T-cell (primary cell): ENCODE data around the gene IGFL4. TPM values are rescaled to one million over a fixed set of nuclear protein-coding genes. Genes with fewer than 3 reads are reported as not detected.

ENCODE experiments used
- ATAC-seq, 4 experiments: fragments of 200-7000 bp in 3 of 4; fragments of 150-1000 bp in 1 of 4; cut with Tn5 transposase; replicated peaks in 1 of 4; 1 replicate in 3 of 4; 2 replicates in 1 of 4; pipeline ENCODE4 v1.10.0; 2021; ENCODE audit warnings: moderate library complexity in 3 of 4, mild to moderate bottlenecking in 2 of 4, moderate number of reproducible peaks in 1 of 4
- CTCF ChIA-PET, 2 donors: fragments of 300-600 bp; sonication (Branson Sonifier 250); formaldehyde crosslinking; loops; one replicate each; lab custom pipeline; 2022; ENCODE audit warnings: antibody characterized with exemption in 2 of 2; lab: Charles Lee
- POLR2A ChIA-PET, 2 donors: fragments of 300-600 bp; sonication (Branson Sonifier 250); formaldehyde crosslinking; loops; one replicate each; lab custom pipeline; 2022; ENCODE audit warnings: antibody characterized with exemption in 2 of 2; lab: Charles Lee
- DNase-seq, 35 experiments: peaks; one replicate each; pipeline versions ENCODE4 v3.0.0 to v3.0.0-alpha.2; 2013 to 2023
- H3K27ac ChIP-seq: one replicate; pipeline ENCODE4 v1.5.1; 2013; ENCODE audit warnings: low read length
- H3K27me3 ChIP-seq, 2 experiments: replicated peaks in 1 of 2; 1 replicate in 1 of 2; 2 replicates in 1 of 2; pipeline versions ENCODE4 v1.6.1 to v1.7.0; 2013; ENCODE audit warnings: low read length in 1 of 2, mixed read lengths in 1 of 2; ENCODE audit not compliant: control insufficient read depth in 2 of 2, insufficient read depth in 2 of 2; ENCODE audit errors: extremely low read depth in 1 of 2
- H3K36me3 ChIP-seq, 2 donors: 1 replicate in 1 of 2; 2 replicates in 1 of 2; pipeline versions ENCODE4 v1.6.1 to v1.7.0; 2013; ENCODE audit warnings: low read length in 1 of 2; ENCODE audit not compliant: control insufficient read depth in 2 of 2, insufficient read depth in 1 of 2; ENCODE audit errors: extremely low read depth in 1 of 2
- H3K4me1 ChIP-seq, 2 experiments: 1 replicate in 1 of 2; 2 replicates in 1 of 2; pipeline versions ENCODE4 v1.6.1 to v1.7.0; 2013; ENCODE audit warnings: low read length in 2 of 2, mixed read lengths in 1 of 2; ENCODE audit not compliant: insufficient read depth in 2 of 2, control insufficient read depth in 1 of 2; ENCODE audit errors: extremely low read depth in 1 of 2
- H3K4me3 ChIP-seq, 2 donors: 1 replicate in 1 of 2; 2 replicates in 1 of 2; pipeline versions ENCODE4 v1.5.1 to v1.7.0; 2013; ENCODE audit warnings: mild to moderate bottlenecking in 2 of 2, low read length in 1 of 2, moderate library complexity in 1 of 2; ENCODE audit not compliant: control insufficient read depth in 1 of 2; ENCODE audit errors: extremely low read depth in 1 of 2
- H3K9me3 ChIP-seq: 2 replicates; pipeline ENCODE4 v1.7.0; 2013
- H3K27ac Mint-ChIP-seq, 2 donors: one replicate each; pipeline ENCODE4 v1.8.0; 2020 to 2021; ENCODE audit warnings: mild to moderate bottlenecking in 2 of 2, mixed read lengths in 2 of 2
- H3K27me3 Mint-ChIP-seq, 2 donors: one replicate each; pipeline ENCODE4 v1.8.0; 2021 to 2022; ENCODE audit warnings: mixed read lengths in 2 of 2
- H3K36me3 Mint-ChIP-seq: one replicate; pipeline ENCODE4 v1.8.0; 2021; ENCODE audit warnings: mixed read lengths
- H3K4me1 Mint-ChIP-seq, 3 donors: one replicate each; pipeline ENCODE4 v1.8.0; 2020 to 2022; ENCODE audit warnings: mixed read lengths in 3 of 3, mild to moderate bottlenecking in 1 of 3
- H3K4me3 Mint-ChIP-seq, 3 donors: one replicate each; pipeline ENCODE4 v1.8.0; 2020 to 2022; ENCODE audit warnings: mild to moderate bottlenecking in 3 of 3, mixed read lengths in 3 of 3, moderate library complexity in 3 of 3
- H3K9me3 Mint-ChIP-seq, 3 donors: one replicate each; pipeline ENCODE4 v1.8.0; 2020 to 2022; ENCODE audit warnings: mixed read lengths in 3 of 3
- WGBS: methylation state at CpG from one replicate; pipeline ENCODE4 v1.1.5; 2013; ENCODE audit warnings: missing lambda C conversion rate; ENCODE audit not compliant: insufficient coverage; 5-methylcytosine and 5-hydroxymethylcytosine counted together
- total RNA-seq, 35 experiments: library from RNA in 6 of 35; stranded (reverse) in 6 of 35; fragments of 120-200 nt in 1 of 35; gene quantifications; one replicate each; pipeline versions ENCODE4 v1.2.1 to v1.2.4 and lab custom pipeline; 2013 to 2026

Gene IGFL4
- total RNA-seq, 5 donors from 2014 or later (not counting 1 experiment from before 2014, with no cell fraction given), result not detected

DNA sequence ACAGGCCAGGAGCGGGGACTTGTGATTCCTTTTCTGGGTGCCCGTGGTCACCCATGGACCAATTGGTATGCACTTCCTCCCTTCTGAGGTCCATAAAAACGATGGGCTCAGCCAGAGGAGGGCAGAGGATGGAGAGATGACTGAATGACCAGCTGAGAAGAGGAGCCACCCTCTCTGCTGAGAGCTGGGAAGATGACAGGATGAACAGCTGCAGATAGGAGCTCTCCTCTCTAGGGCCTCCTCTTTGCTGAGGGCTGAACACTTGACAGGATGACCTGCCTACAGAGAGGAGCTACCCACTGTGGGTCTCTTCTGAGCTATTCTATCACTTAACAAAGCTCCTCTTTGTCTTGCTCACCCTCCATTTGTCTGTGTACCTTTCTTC lies 4.1 kb downstream of the IGFL4 start:
- Mint-ChIP-seq H3K27me3 (peaks cover 23 to 41% of the 10 kb centered on the region in 2 donors), H3K4me1 (no peaks in the 10 kb centered on the region), H3K36me3 (peaks cover 3% of the 10 kb centered on the region), H3K27ac (no peak overlapping the region), H3K9me3 (no peaks in the 10 kb centered on the region), H3K4me3 (no peak overlapping the region)
- no peaks in the 10 kb centered on the region for H3K36me3 ChIP-seq
- H3K4me3 ChIP-seq, result no peak overlapping the region
- ATAC-seq, result no peak
- H3K4me1 ChIP-seq, result no peaks in the 10 kb centered on the region
- ChIA-PET CTCF (no interaction called here), POLR2A (no interaction called here)
- H3K27me3 ChIP-seq, result peaks cover 3 to 42% of the 10 kb centered on the region in 2 experiments
- H3K27ac ChIP-seq, result no peak overlapping the region
- no peaks in the 10 kb centered on the region for H3K9me3 ChIP-seq
- no peak for DNase-seq
- WGBS, result 59% methylated on average over 3 of the region's 3 CpGs

DNA sequence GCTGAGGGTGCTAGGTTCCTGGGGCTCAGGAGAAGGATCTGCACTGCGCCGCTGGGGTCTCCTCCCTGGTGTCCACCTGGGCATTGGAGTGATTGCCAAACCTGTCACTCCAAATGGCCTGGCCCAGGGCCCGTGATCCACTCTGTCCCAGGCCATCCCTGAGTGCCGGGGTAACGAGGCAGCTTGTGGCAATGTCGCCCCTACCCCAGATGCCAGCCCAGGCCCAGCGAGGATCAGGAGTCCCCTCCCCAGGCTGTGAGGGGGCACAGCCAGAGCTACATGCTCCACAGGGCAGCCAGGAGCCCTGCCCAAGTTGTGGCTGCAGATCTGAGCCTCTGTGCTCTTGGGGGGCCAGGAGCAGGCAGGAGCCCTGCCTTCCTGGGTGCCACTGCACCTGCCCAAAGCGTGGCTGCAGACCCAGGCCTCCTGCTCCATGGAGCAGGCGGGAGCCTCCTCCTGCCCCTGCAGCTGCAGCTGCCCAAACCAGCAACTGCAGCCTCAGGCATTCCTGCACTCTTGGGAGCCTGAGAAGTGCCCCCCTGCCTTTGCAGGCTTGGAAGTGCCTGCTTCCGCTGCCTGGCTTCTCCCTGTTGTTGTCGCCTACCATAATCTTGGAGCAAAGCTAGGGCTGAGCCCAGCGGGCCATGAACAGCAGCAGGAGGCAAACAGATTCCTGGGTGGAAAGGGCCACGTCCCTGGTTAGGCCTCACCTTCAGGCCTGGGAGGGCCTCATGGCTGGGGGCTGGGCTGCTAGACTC lies 4.6 kb downstream of the IGFL4 start:
- Mint-ChIP-seq H3K4me1 (no peaks in the 10 kb centered on the region), H3K27me3 (peaks cover 21 to 37% of the 10 kb centered on the region in 2 donors), H3K27ac (no peak overlapping the region), H3K9me3 (no peaks in the 10 kb centered on the region), H3K4me3 (no peak overlapping the region), H3K36me3 (peaks cover 3% of the 10 kb centered on the region)
- CTCF ChIA-PET, result no interaction called here
- ATAC-seq (no peak), DNase-seq (no peak)
- POLR2A ChIA-PET, result no interaction called here
- 79% methylated on average over 13 of the region's 13 CpGs for WGBS
- no peak overlapping the region for H3K4me3 ChIP-seq
- H3K4me1 ChIP-seq, result no peaks in the 10 kb centered on the region
- no peaks in the 10 kb centered on the region for H3K9me3 ChIP-seq
- no peak overlapping the region for H3K27ac ChIP-seq
- no peaks in the 10 kb centered on the region for H3K36me3 ChIP-seq
- peaks cover 0 to 40% of the 10 kb centered on the region in 2 experiments for H3K27me3 ChIP-seq

DNA sequence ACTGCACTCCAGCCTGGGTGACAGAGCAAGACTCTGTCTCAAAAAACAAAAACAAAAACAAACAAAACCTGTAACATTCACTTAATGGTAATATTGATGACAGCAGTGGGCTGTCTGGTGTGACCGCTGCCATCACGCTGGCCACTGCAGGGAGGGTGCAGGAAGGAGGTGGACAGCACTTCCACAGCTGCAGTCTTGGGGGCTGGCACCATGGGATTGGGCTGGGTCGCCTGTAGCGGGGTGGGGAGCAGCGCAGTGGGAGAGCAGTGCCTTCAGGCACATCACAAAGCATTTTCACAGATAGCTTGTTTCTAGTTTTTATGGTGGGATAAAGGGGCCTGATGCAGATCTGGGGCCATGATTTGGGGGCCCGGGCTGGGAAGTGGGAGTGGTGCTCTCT lies 5.3 kb downstream of the IGFL4 start:
- H3K27ac ChIP-seq, result no peak overlapping the region
- Mint-ChIP-seq H3K4me1 (no peaks in the 10 kb centered on the region), H3K36me3 (peaks cover 3% of the 10 kb centered on the region), H3K4me3 (no peak overlapping the region), H3K27ac (no peak overlapping the region), H3K27me3 (peaks cover 17 to 31% of the 10 kb centered on the region in 2 donors), H3K9me3 (no peaks in the 10 kb centered on the region)
- POLR2A ChIA-PET, result no interaction called here
- H3K9me3 ChIP-seq, result no peaks in the 10 kb centered on the region
- H3K36me3 ChIP-seq, result no peaks in the 10 kb centered on the region
- CTCF ChIA-PET, result no interaction called here
- WGBS, result 84% methylated on average over 3 of the region's 6 CpGs
- H3K27me3 ChIP-seq, result peaks cover 0 to 34% of the 10 kb centered on the region in 2 experiments
- no peaks in the 10 kb centered on the region for H3K4me1 ChIP-seq
- H3K4me3 ChIP-seq, result no peak overlapping the region
- no peak for ATAC-seq
- DNase-seq, result no peak

DNA sequence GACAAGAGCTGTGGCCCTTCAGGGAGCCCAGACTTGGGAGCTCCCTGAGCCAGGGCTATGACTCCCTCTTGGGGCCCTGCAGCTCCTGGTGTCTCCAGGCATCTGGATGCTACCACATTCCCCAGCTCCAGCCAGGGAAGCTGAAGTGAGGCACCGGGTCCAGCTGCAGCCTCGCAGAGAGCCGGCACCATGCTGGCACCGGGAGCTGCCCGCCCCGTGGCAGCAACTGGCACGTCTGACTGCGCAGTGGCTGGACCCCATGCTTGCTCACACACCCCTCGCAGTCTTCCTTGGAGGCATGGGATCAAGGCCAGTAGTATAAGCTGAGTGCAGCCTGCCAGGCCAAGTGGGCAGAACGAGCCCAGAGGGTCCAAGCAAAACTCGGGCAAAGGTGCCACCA lies 7.4 kb downstream of the IGFL4 start:
- Histone ChIP-seq H3K9me3 (no peaks in the 10 kb centered on the region), H3K27me3 (peaks cover 0 to 37% of the 10 kb centered on the region in 2 experiments), H3K4me3 (no peak overlapping the region), H3K36me3 (no peaks in the 10 kb centered on the region), H3K4me1 (peaks cover 0 to 5% of the 10 kb centered on the region in 2 experiments), H3K27ac (no peak overlapping the region)
- Mint-ChIP-seq H3K27me3 (peaks cover 18 to 26% of the 10 kb centered on the region in 2 donors), H3K4me3 (no peak overlapping the region), H3K27ac (no peak overlapping the region), H3K9me3 (no peaks in the 10 kb centered on the region), H3K4me1 (peaks cover 3 to 5% (median 4%) of the 10 kb centered on the region in 3 donors), H3K36me3 (no peaks in the 10 kb centered on the region)
- ChIA-PET POLR2A (no interaction called here), CTCF (interaction anchor here (0.6 to 1.2 kb wide), 5 partner anchors 9 to 231 kb away, joined by 3 to 7 read pairs (median 4); no protein-coding TSS in a partner anchor)
- ATAC-seq (no peak), DNase-seq (no peak)
- WGBS, result 77% methylated on average over 11 of the region's 11 CpGs

DNA sequence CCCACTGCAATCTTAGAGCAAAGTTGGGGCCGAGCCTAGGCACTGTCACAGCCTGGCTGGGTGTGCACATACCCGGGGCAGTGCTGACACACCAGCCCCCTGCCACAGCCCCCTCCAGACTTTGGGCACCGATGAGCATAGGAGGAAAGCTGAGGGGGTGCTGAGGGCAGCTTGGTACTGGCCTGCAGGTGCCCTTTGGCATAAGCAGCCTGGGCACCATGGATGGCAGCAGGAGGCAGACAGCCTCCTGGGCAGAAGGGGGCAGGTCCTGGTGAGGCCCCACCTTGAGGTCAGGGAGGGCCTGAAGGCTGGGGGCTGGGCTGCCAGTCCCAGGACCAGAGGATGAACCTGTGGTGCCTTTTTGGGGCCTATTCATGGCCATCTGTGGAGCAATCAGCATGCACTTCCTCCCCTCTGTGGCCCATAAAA lies 8.2 kb downstream of the IGFL4 start:
- Mint-ChIP-seq H3K4me1 (peaks cover 3 to 5% (median 4%) of the 10 kb centered on the region in 3 donors), H3K9me3 (no peaks in the 10 kb centered on the region), H3K36me3 (no peaks in the 10 kb centered on the region), H3K27me3 (peaks cover 18 to 26% of the 10 kb centered on the region in 2 donors), H3K4me3 (no peak overlapping the region), H3K27ac (no peak overlapping the region)
- no peak overlapping the region for H3K27ac ChIP-seq
- no peaks in the 10 kb centered on the region for H3K9me3 ChIP-seq
- H3K4me3 ChIP-seq, result no peak overlapping the region
- ATAC-seq, result no peak
- DNase-seq, result no peak
- H3K4me1 ChIP-seq, result peaks cover 0 to 5% of the 10 kb centered on the region in 2 experiments
- 77% methylated on average over 3 of the region's 3 CpGs for WGBS
- H3K36me3 ChIP-seq, result no peaks in the 10 kb centered on the region
- CTCF ChIA-PET, result interaction anchor here (0.5 to 1.2 kb wide), 6 partner anchors 10 to 232 kb away, joined by 3 to 7 read pairs (median 4); no protein-coding TSS in a partner anchor
- POLR2A ChIA-PET, result no interaction called here
- H3K27me3 ChIP-seq, result peaks cover 0 to 42% of the 10 kb centered on the region in 2 experiments

DNA sequence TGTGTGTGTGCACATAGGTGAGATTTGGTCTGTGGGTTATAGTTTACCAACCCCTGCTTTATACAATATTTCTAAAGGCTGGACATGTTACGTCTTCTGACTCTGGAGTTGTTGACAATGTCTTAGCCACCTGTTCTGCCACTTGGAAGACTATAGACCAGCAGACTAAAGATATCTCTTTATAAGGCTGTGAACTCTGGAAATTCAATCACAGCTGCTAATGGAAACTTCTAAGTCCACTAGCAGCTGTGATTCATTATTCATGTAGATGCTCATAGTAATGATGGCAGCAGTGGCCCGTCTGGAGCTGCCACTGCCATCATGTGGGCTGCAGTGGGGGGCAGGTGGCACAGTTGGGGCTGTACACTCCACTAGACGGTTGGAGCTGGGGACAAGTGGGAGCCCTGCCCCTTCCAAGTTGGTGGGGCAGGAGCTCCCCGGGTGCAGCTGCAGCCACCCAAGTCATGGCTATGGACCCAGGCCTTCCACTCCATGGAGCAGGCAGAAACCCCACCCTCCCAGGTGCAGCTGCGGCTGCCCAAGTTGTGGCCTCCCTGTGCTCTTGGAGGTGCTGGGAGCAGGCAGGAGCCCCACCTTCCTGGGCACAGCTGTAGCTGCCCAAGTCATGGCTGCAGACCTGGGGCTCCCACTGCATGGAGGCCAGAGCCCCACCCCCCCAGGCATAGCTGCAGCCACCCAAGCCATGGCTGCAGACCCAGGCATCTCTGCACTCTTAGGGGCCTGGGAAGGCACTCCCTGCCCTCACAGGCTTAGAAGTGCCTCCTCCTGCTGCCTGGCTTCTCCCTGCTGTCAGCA lies 8.8 kb downstream of the IGFL4 start:
- Mint-ChIP-seq H3K4me3 (no peak overlapping the region), H3K4me1 (peaks cover 3 to 5% (median 4%) of the 10 kb centered on the region in 3 donors), H3K36me3 (no peaks in the 10 kb centered on the region), H3K9me3 (no peaks in the 10 kb centered on the region), H3K27me3 (peaks cover 17 to 23% of the 10 kb centered on the region in 2 donors), H3K27ac (no peak overlapping the region)
- Histone ChIP-seq H3K27me3 (peaks cover 0 to 40% of the 10 kb centered on the region in 2 experiments), H3K4me1 (peaks cover 0 to 5% of the 10 kb centered on the region in 2 experiments), H3K36me3 (no peaks in the 10 kb centered on the region), H3K27ac (no peak overlapping the region), H3K4me3 (no peak overlapping the region), H3K9me3 (no peaks in the 10 kb centered on the region)
- POLR2A ChIA-PET, result no interaction called here
- no peak for ATAC-seq
- no peak for DNase-seq
- CTCF ChIA-PET, result interaction anchor here in 1 of 2 donors (1.0 kb wide), 1 partner anchor 131 kb away, joined by 3 read pairs; no protein-coding TSS in a partner anchor
- 84% methylated on average over 5 of the region's 5 CpGs for WGBS
